ENCODE measurements around the gene ZNF532.

DNA sequence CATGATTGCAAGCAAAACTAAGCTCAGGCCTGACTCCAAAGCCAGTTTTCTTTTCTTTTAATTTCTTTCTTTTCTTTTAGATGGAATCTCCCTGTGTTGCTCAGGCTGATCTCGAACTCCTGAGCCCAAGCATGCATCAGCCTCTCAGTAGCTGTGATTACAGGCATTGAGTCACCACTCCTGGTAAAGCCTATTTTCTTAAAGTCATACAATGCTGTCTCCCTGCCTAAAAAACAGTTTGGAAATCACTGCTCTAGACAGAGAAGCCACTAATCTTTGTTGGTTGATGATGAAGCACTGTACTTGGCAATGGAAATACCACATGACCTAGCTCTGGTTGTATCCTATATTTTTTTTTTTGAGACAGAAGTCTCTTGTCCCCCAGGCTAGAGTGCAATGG, 33.1 kb upstream of the ZNF532 start:
- TF ChIP-seq CTCF (IDR thresholded peaks at IDR 0.05) (no peak), EZH2 (IDR thresholded peaks at IDR 0.05) (no peak)
